ENCODE results near the gene VSX1. TPM values are rescaled to one million over a fixed set of nuclear protein-coding genes. Genes with fewer than 3 reads are reported as not detected.

The VSX1 gene
- total RNA-seq, 1 donor: not detected

GRCh38 chr20:25050082-25050481, 31.9 kb downstream of the VSX1 start:
- no peak overlapping the region for H3K4me2 ChIP-seq (ENCODE audit: insufficient read depth, low read length)
- H3K27ac ChIP-seq (ENCODE audit: low read depth, low read length): no peak overlapping the region
- H4K20me1 ChIP-seq (ENCODE audit: insufficient read depth, low read length): no peaks in the 10 kb centered on the region
- no peak overlapping the region for H2AFZ ChIP-seq (ENCODE audit: low read length)
- H3K36me3 ChIP-seq (ENCODE audit: insufficient read depth, low read length): no peaks in the 10 kb centered on the region
- DNase-seq (ENCODE audit: insufficient read length, low spot score, missing footprints): no peak
- H3K4me3 ChIP-seq (ENCODE audit: insufficient read depth, low read length): no peak overlapping the region
- no peak for TF ChIP-seq CTCF (IDR thresholded peaks at IDR 0.05; ENCODE audit: extremely low read depth, low read depth, low read length)
- H3K4me1 ChIP-seq (ENCODE audit: insufficient read depth, low read length): peaks cover 18% of the 10 kb centered on the region
- H3K79me2 ChIP-seq (ENCODE audit: insufficient read depth, low read length): no peaks in the 10 kb centered on the region
- peaks cover 9% of the 10 kb centered on the region for H3K27me3 ChIP-seq (ENCODE audit: insufficient read depth, low read length)
- H3K9me3 ChIP-seq (ENCODE audit: low read depth, low read length): no peaks in the 10 kb centered on the region

- H3K27ac ChIP-seq (ENCODE audit: low read depth, low read length): no peak overlapping the region
- H2AFZ ChIP-seq (ENCODE audit: low read length): no peak overlapping the region
- no peaks in the 10 kb centered on the region for H4K20me1 ChIP-seq (ENCODE audit: insufficient read depth, low read length)
- H3K4me3 ChIP-seq (ENCODE audit: insufficient read depth, low read length): no peak overlapping the region
- peaks cover 9% of the 10 kb centered on the region for H3K27me3 ChIP-seq (ENCODE audit: insufficient read depth, low read length)
- H3K79me2 ChIP-seq (ENCODE audit: insufficient read depth, low read length): no peaks in the 10 kb centered on the region
- H3K4me2 ChIP-seq (ENCODE audit: insufficient read depth, low read length): no peak overlapping the region
- no peaks in the 10 kb centered on the region for H3K36me3 ChIP-seq (ENCODE audit: insufficient read depth, low read length)
- peaks cover 18% of the 10 kb centered on the region for H3K4me1 ChIP-seq (ENCODE audit: insufficient read depth, low read length)
- TF ChIP-seq CTCF (IDR thresholded peaks at IDR 0.05; ENCODE audit: extremely low read depth, low read depth, low read length): no peak
- no peak for DNase-seq (ENCODE audit: insufficient read length, low spot score, missing footprints)
- H3K9me3 ChIP-seq (ENCODE audit: low read depth, low read length): no peaks in the 10 kb centered on the region
Observed at GRCh38 chr20:25049261-25050060, 32.5 kb downstream of the VSX1 start.

GRCh38 chr20:25048519-25048952, 33.4 kb downstream of the VSX1 start:
- Histone ChIP-seq H3K27ac (ENCODE audit: low read depth, low read length) (no peak overlapping the region), H3K4me1 (ENCODE audit: insufficient read depth, low read length) (peaks cover 18% of the 10 kb centered on the region), H3K27me3 (ENCODE audit: insufficient read depth, low read length) (peaks cover 9% of the 10 kb centered on the region), H2AFZ (ENCODE audit: low read length) (no peak overlapping the region), H4K20me1 (ENCODE audit: insufficient read depth, low read length) (no peaks in the 10 kb centered on the region), H3K79me2 (ENCODE audit: insufficient read depth, low read length) (no peaks in the 10 kb centered on the region), H3K36me3 (ENCODE audit: insufficient read depth, low read length) (no peaks in the 10 kb centered on the region), H3K9me3 (ENCODE audit: low read depth, low read length) (no peaks in the 10 kb centered on the region), H3K4me2 (ENCODE audit: insufficient read depth, low read length) (no peak overlapping the region), H3K4me3 (ENCODE audit: insufficient read depth, low read length) (no peak overlapping the region)
- DNase-seq (ENCODE audit: insufficient read length, low spot score, missing footprints): no peak
- TF ChIP-seq CTCF (IDR thresholded peaks at IDR 0.05; ENCODE audit: extremely low read depth, low read depth, low read length): no peak

GRCh38 chr20:25047766-25048165, 34.2 kb downstream of the VSX1 start:
- Histone ChIP-seq H3K27ac (ENCODE audit: low read depth, low read length) (no peak overlapping the region), H2AFZ (ENCODE audit: low read length) (no peak overlapping the region), H3K27me3 (ENCODE audit: insufficient read depth, low read length) (peaks cover 9% of the 10 kb centered on the region), H3K36me3 (ENCODE audit: insufficient read depth, low read length) (no peaks in the 10 kb centered on the region), H3K4me2 (ENCODE audit: insufficient read depth, low read length) (no peak overlapping the region), H3K4me3 (ENCODE audit: insufficient read depth, low read length) (no peak overlapping the region), H3K4me1 (ENCODE audit: insufficient read depth, low read length) (peaks cover 10% of the 10 kb centered on the region), H4K20me1 (ENCODE audit: insufficient read depth, low read length) (no peaks in the 10 kb centered on the region), H3K79me2 (ENCODE audit: insufficient read depth, low read length) (no peaks in the 10 kb centered on the region), H3K9me3 (ENCODE audit: low read depth, low read length) (no peaks in the 10 kb centered on the region)
- TF ChIP-seq CTCF (IDR thresholded peaks at IDR 0.05; ENCODE audit: extremely low read depth, low read depth, low read length): no peak
- no peak for DNase-seq (ENCODE audit: insufficient read length, low spot score, missing footprints)
